Activated CD8-positive, alpha-beta memory T cell treated with anti-CD3 and anti-CD28 coated beads for 24 hours (primary cell): ENCODE measurements around the gene A2M.
"Not testable (repeated sequence)": the region's sequence is repeated elsewhere in the genome, so short reads cannot be mapped to it uniquely, and the experiment has no call there.

Experiments used
- DNase-seq: peaks from one replicate; pipeline ENCODE4 v3.0.0-alpha.2; 2020

The A2M gene

GRCh38 chr12:9115731-9116559 is at the start of gene A2M:
A2M (minus strand) TSS chr12:9115919; CDS start chr12:9115849, 70 bp downstream.
- no peak for DNase-seq

GRCh38 chr12:9163392-9163791 is 47.7 kb upstream of the A2M start:
- no peak for DNase-seq

GRCh38 chr12:9156119-9156518 is 40.4 kb upstream of the A2M start:
- DNase-seq = no peak

- no peak for DNase-seq
Measured at GRCh38 chr12:9149372-9149771, 33.7 kb upstream of the A2M start.

- DNase-seq = no peak
Measured at GRCh38 chr12:9148926-9149325, 33.2 kb upstream of the A2M start.

GRCh38 chr12:9147461-9147860 is 31.7 kb upstream of the A2M start:
- no peak for DNase-seq

GRCh38 chr12:9144730-9145106 is 29.0 kb upstream of the A2M start:
- no peak for DNase-seq

GRCh38 chr12:9143929-9144729 is 28.4 kb upstream of the A2M start:
- DNase-seq = no peak

- DNase-seq = no peak
Measured at GRCh38 chr12:9143137-9143536, 27.4 kb upstream of the A2M start.

GRCh38 chr12:9139588-9140290 is 24.0 kb upstream of the A2M start:
- not testable (repeated sequence) for DNase-seq

GRCh38 chr12:9135903-9136310 is 20.2 kb upstream of the A2M start:
- no peak for DNase-seq

- DNase-seq = no peak
Measured at GRCh38 chr12:9134981-9135628, 19.4 kb upstream of the A2M start.

GRCh38 chr12:9133216-9133916 is 17.6 kb upstream of the A2M start:
- DNase-seq = no peak

- DNase-seq = no peak
Measured at GRCh38 chr12:9132008-9132535, 16.4 kb upstream of the A2M start.

GRCh38 chr12:9130244-9130643 is 14.5 kb upstream of the A2M start:
- no peak for DNase-seq

GRCh38 chr12:9127936-9128663 is 12.4 kb upstream of the A2M start:
- no peak for DNase-seq

- DNase-seq = no peak
Measured at GRCh38 chr12:9127484-9127883, 11.8 kb upstream of the A2M start.

- DNase-seq = no peak
Measured at GRCh38 chr12:9124383-9125031, 8.8 kb upstream of the A2M start.

- no peak for DNase-seq
Measured at GRCh38 chr12:9123781-9124382, 8.2 kb upstream of the A2M start.

- no peak for DNase-seq
Measured at GRCh38 chr12:9122091-9122609, 6.4 kb upstream of the A2M start.
